Gastroesophageal sphincter (tissue), 3 donors: ENCODE results near the gene KDM2B.

Source experiments
- CTCF ChIP-seq, 4 experiments: fragments of 200-600 bp in 2 of 4; fragments of 450-650 bp in 2 of 4; sonication (generic) in 1 of 4; IDR thresholded peaks; one replicate each; pipeline ENCODE4 v1.5.1; 2017 to 2019; ENCODE audit warnings: antibody characterized with exemption in 4 of 4, mild to moderate bottlenecking in 2 of 4, moderate library complexity in 2 of 4
- EP300 ChIP-seq: sonication (generic); formaldehyde crosslinking; IDR thresholded peaks from one replicate; pipeline ENCODE4 v1.6.1; 2017; ENCODE audit warnings: antibody characterized with exemption, mild to moderate bottlenecking
- POLR2A ChIP-seq, 2 donors: fragments of 450-650 bp; IDR thresholded peaks; one replicate each; pipeline ENCODE4 v1.6.1; 2017; ENCODE audit warnings: antibody characterized with exemption in 2 of 2, mild to moderate bottlenecking in 2 of 2, moderate library complexity in 1 of 2
- POLR2AphosphoS5 ChIP-seq: sonication (generic); formaldehyde crosslinking; IDR thresholded peaks from one replicate; pipeline ENCODE4 v1.6.1; 2017; ENCODE audit warnings: antibody characterized with exemption

DNA sequence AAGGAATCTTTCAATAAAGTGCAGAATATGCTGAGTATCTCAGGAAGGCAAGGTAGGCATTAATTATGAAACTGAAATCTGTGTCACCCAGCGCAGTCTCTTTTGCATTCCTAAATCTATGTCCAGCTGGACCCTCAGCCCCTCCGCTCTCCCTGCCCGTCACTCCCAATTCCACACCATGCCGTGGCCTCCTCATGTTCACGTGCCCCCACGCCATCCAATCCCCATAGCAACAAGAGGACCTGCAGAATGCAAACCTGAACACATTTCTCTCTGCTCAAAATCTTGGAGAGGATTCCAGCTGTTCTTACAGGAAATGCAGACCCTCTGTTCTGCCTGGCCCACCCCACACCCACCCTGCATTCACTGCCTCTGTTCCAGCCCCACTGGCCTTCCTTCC is 35.3 kb downstream of the KDM2B start:
- TF ChIP-seq POLR2A (IDR thresholded peaks at IDR 0.05), result no peak
- no peak for TF ChIP-seq CTCF (IDR thresholded peaks at IDR 0.05)
- TF ChIP-seq POLR2AphosphoS5, result no peak
- no peak for TF ChIP-seq EP300
